Central memory CD8-positive, alpha-beta T cell (primary cell): ENCODE results near the gene RNU1-4.
A peak's percentile ranks its signal among the peaks of the same experiment; 100 is the strongest.
"Not testable (repeated sequence)": the region's sequence is repeated elsewhere in the genome, so short reads cannot be mapped to it uniquely, and the experiment has no call there.

Source experiments
- ATAC-seq: fragments of 150-1000 bp; cut with Tn5 transposase; replicated peaks from 2 replicates; pipeline ENCODE4 v1.10.0; 2022; ENCODE audit warnings: mild to moderate bottlenecking, moderate FRiP score, moderate number of reproducible peaks; ENCODE audit not compliant: poor library complexity, severe bottlenecking; ENCODE audit errors: extremely low read depth
- DNase-seq, 2 donors: peaks; one replicate each; pipeline ENCODE4 v3.0.0; 2021; ENCODE audit warnings: low spot score in 2 of 2
- H3K27ac Mint-ChIP-seq: one replicate; pipeline ENCODE4 v1.8.0; 2022; ENCODE audit warnings: low read depth, mild to moderate bottlenecking, moderate library complexity, mixed read lengths
- H3K27me3 Mint-ChIP-seq: one replicate; pipeline ENCODE4 v1.8.0; 2022; ENCODE audit warnings: mixed read lengths
- H3K36me3 Mint-ChIP-seq: one replicate; pipeline ENCODE4 v1.8.0; 2022; ENCODE audit warnings: mild to moderate bottlenecking, moderate library complexity, mixed read lengths; ENCODE audit not compliant: insufficient read depth
- H3K4me1 Mint-ChIP-seq: one replicate; pipeline ENCODE4 v1.8.0; 2022; ENCODE audit warnings: mixed read lengths
- H3K4me3 Mint-ChIP-seq: one replicate; pipeline ENCODE4 v1.8.0; 2022; ENCODE audit warnings: mild to moderate bottlenecking, moderate library complexity, mixed read lengths
- H3K9me3 Mint-ChIP-seq: one replicate; pipeline ENCODE4 v1.8.0; 2022; ENCODE audit warnings: mixed read lengths

Gene RNU1-4

DNA sequence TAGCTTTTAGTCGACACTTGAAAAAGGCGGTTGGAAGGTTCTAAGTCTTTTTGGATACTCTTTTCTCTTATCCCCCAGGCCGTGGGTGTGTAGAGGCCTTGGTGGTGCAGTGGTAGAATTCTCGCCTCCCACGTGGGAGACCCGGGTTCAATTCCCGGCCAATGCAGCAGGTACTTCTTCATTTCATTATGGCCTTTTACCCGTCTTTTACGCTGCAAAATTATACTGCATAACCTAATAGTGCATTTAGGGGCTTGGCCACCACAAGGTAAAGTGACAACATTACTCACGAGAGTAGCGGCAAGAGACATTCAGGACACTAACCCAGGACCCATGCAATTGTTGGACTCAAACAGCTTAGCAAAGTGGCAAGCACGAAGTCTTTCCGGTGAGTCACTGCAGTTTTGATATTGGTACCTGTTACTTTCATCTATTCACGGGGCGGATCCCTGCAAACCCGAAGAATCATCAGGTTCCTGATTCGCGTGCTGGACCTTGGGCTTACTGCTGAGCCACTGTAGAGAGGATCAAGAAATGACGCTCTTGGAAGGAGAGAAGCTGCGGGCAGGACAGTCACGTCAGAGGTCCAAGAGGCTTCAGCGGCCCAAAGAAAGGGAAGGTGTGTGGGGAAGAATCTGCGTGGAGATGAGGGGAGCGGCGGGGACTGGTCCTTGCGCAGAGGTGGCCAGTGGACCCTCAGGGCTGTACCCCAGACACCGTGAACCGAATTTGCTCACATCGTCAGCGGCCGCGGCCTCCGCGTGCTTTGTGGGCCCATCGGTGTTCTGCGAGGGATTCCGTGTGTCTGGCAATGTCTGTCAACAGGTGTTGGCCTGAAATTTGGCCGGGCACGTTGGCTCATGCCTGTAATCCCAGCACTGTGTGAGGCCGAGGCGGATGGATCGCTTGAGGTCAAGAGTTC is 12.9 kb upstream of the RNU1-4 start:
- DNase-seq (peak; percentile 27 to 42), ATAC-seq (peak; percentile 51)
- H3K9me3 Mint-ChIP-seq = no peaks in the 10 kb centered on the region
- no peaks in the 10 kb centered on the region for H3K27me3 Mint-ChIP-seq
- H3K4me1 Mint-ChIP-seq = no peaks in the 10 kb centered on the region
- H3K36me3 Mint-ChIP-seq = no peaks in the 10 kb centered on the region
- H3K4me3 Mint-ChIP-seq = no peak overlapping the region
- H3K27ac Mint-ChIP-seq = no peak overlapping the region

GRCh38 chr1:16728243-16728949 is 11.9 kb upstream of the RNU1-4 start:
- ATAC-seq (peak; percentile 89), DNase-seq (peak in 1 of 2 donors; percentile 11)
- H3K4me1 Mint-ChIP-seq, H3K27ac Mint-ChIP-seq, H3K27me3 Mint-ChIP-seq, H3K4me3 Mint-ChIP-seq, H3K36me3 Mint-ChIP-seq, H3K9me3 Mint-ChIP-seq: not testable (repeated sequence)

GRCh38 chr1:16732254-16732896 is 7.9 kb upstream of the RNU1-4 start:
- not testable (repeated sequence) for H3K4me1 Mint-ChIP-seq, H3K27ac Mint-ChIP-seq, H3K27me3 Mint-ChIP-seq, H3K9me3 Mint-ChIP-seq, H3K36me3 Mint-ChIP-seq, H3K4me3 Mint-ChIP-seq, ATAC-seq, DNase-seq

DNA sequence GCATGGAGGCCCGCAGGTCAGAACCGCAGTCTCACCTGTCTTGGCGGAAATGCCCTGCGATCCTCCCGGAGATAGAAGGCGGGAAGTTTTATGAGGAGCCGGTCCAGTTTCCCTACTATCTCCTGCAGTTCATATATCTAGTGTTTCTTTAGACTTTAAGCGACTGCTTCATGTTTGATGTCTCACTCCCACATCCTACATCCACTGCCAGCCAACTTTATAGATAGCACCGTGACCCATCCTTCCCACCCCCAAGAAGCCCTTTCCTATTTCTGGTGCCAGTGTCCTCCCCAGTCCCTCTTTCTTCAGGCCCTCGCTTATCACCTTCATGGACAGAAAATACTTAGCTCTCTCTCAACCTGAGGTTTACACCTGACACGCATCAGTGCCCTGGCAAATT is 914 bp downstream of the RNU1-4 start:
- H3K4me1 Mint-ChIP-seq, H3K36me3 Mint-ChIP-seq, H3K9me3 Mint-ChIP-seq, DNase-seq, ATAC-seq, H3K4me3 Mint-ChIP-seq, H3K27me3 Mint-ChIP-seq, H3K27ac Mint-ChIP-seq: not testable (repeated sequence)

- not testable (repeated sequence) for ATAC-seq, H3K4me3 Mint-ChIP-seq, DNase-seq, H3K4me1 Mint-ChIP-seq, H3K27ac Mint-ChIP-seq, H3K9me3 Mint-ChIP-seq, H3K36me3 Mint-ChIP-seq, H3K27me3 Mint-ChIP-seq
Observed at GRCh38 chr1:16747660-16748059, 7.3 kb downstream of the RNU1-4 start.

- DNase-seq = not testable (repeated sequence)
Observed at GRCh38 chr1:16748710-16749109, 8.4 kb downstream of the RNU1-4 start.

DNA sequence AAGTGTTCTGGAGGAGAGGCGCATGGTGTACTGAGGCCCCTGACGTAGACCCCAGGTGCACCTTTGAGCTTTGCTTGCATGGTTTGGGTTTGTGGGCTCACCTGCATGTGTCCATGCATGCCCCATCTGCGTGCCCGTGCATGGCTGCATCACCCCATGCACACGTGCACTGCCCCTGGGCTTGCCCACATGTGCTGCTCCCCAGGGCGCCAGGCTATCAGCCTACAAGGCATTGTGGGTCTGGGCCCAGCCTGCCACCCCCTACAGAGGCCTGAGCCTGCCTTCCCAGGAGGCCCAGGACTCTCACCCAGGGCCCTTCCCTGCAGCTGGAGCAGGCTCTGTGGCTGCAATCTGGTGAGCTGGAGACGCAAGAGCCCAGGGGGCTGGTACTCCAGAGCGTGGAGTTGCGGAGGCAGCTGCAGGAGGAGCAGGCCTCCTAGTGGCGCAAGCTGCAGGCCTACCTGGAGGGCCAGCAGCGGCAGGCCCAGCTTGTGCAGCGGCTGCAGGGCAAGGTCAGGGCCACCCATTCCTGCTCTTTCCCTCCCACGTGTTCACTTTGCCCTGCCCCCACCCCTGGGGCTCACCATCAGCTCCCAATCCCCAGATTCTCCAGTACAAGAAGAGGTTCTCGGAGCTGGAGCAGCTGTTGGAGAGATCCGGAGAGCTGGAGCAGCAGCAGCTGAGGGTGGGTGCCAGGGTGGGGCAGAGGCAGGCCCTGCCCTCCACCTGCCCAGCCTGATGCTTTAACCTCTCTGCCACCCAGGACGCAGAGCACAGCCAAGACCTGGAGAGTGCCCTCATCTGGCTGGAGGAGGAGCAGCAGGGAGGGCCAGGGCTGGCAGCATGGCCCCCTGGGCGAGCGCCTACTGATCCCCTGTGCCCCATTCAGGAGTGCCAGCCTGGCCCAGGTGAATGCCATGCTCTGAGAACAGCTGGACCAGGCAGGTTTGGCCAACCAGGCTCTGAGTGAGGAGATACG is 9.9 kb downstream of the RNU1-4 start:
- peak; percentile 60 for ATAC-seq
- not testable (repeated sequence) for H3K27ac Mint-ChIP-seq, H3K4me3 Mint-ChIP-seq, DNase-seq, H3K9me3 Mint-ChIP-seq, H3K4me1 Mint-ChIP-seq, H3K36me3 Mint-ChIP-seq, H3K27me3 Mint-ChIP-seq

More at GRCh38 chr1:16748710-16749109, 8.4 kb downstream of the RNU1-4 start:
- H3K4me3 Mint-ChIP-seq, H3K27me3 Mint-ChIP-seq, ATAC-seq, H3K27ac Mint-ChIP-seq, H3K36me3 Mint-ChIP-seq, H3K9me3 Mint-ChIP-seq, H3K4me1 Mint-ChIP-seq: not testable (repeated sequence)

DNA sequence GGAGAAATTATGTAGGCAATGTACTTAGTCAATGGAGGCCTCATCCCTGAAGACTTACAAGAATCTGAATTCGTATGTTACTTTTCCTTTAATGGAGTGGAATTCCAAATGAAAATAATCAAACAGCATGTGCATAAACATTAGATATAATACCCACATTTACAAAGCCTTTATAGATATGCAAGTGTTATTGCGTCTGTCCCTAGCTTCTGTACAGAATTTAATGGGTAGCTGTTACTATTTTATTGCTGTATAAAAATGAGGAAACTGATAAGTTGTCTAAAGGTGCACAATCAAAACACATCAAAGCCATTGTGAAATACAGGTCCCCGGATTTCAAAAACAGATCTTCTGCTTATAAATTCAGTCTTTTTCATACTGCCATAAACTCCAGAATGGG is 12.5 kb downstream of the RNU1-4 start:
- H3K4me3 Mint-ChIP-seq, H3K36me3 Mint-ChIP-seq, H3K9me3 Mint-ChIP-seq, H3K27me3 Mint-ChIP-seq, ATAC-seq, H3K27ac Mint-ChIP-seq, H3K4me1 Mint-ChIP-seq, DNase-seq: not testable (repeated sequence)

DNA sequence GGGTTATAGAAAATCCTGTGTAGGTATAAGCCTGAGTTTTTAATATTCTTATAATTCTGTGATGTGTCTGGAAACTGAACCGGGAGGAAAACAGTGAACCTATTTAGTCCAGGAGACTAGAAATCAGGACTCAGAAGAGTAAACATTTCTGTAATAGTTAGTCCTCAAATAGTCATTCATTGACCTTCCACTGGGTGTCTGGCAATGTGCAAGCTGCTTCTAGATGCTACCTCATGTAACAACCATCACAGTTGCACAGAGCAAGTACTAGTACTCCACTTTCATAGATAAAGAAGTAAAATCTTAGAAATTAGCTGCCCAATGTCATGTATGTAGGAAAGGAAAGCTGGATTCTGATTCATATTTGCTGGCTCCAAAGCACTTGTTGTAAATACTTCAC is 15.1 kb downstream of the RNU1-4 start:
- H3K9me3 Mint-ChIP-seq, H3K27me3 Mint-ChIP-seq, H3K4me3 Mint-ChIP-seq, H3K36me3 Mint-ChIP-seq, ATAC-seq, H3K27ac Mint-ChIP-seq, DNase-seq, H3K4me1 Mint-ChIP-seq: not testable (repeated sequence)

GRCh38 chr1:16755932-16756331 is 15.6 kb downstream of the RNU1-4 start:
- ATAC-seq, H3K9me3 Mint-ChIP-seq, H3K36me3 Mint-ChIP-seq, H3K4me3 Mint-ChIP-seq, H3K27me3 Mint-ChIP-seq, DNase-seq, H3K27ac Mint-ChIP-seq, H3K4me1 Mint-ChIP-seq: not testable (repeated sequence)

GRCh38 chr1:16757574-16757973 is 17.3 kb downstream of the RNU1-4 start:
- ATAC-seq = not testable (repeated sequence)

GRCh38 chr1:16758060-16758459 is 17.7 kb downstream of the RNU1-4 start:
- H3K4me3 Mint-ChIP-seq, H3K4me1 Mint-ChIP-seq, H3K27me3 Mint-ChIP-seq, ATAC-seq, H3K27ac Mint-ChIP-seq, H3K9me3 Mint-ChIP-seq, H3K36me3 Mint-ChIP-seq: not testable (repeated sequence)
- DNase-seq = peak in 1 of 2 donors; percentile 11

More at GRCh38 chr1:16757574-16757973, 17.3 kb downstream of the RNU1-4 start:
- H3K27ac Mint-ChIP-seq, H3K27me3 Mint-ChIP-seq, H3K4me3 Mint-ChIP-seq, H3K36me3 Mint-ChIP-seq, H3K4me1 Mint-ChIP-seq, H3K9me3 Mint-ChIP-seq, DNase-seq: not testable (repeated sequence)
